Uterus (tissue), 4 donors: ENCODE measurements around the gene RHOBTB1. TPM values are rescaled to one million over a fixed set of nuclear protein-coding genes. Genes with fewer than 3 reads are reported as not detected.
A peak's percentile ranks its signal among the peaks of the same experiment; 100 is the strongest.

ENCODE experiments used
- DNase-seq, 2 donors: peaks; one replicate each; pipeline ENCODE4 v3.0.0-alpha.2; 2019 to 2020
- H3K27ac ChIP-seq, 2 donors: fragments of 200-600 bp; sonication (generic); 1 replicate in 1 of 2; 2 replicates in 1 of 2; pipeline ENCODE4 v1.5.1; 2016 to 2018
- H3K27me3 ChIP-seq, 2 donors: fragments of 200-600 bp; sonication (generic); one replicate each; pipeline ENCODE4 v1.5.1; 2018 to 2019; ENCODE audit warnings: control low read depth in 1 of 2
- H3K36me3 ChIP-seq, 2 donors: fragments of 200-600 bp; sonication (generic); one replicate each; pipeline ENCODE4 v1.5.1; 2019; ENCODE audit warnings: control low read depth in 1 of 2
- H3K4me1 ChIP-seq, 2 donors: fragments of 200-600 bp; sonication (generic); one replicate each; pipeline ENCODE4 v1.5.1; 2018 to 2019; ENCODE audit warnings: control low read depth in 1 of 2
- H3K4me3 ChIP-seq, 2 donors: fragments of 200-600 bp; sonication (generic); 1 replicate in 1 of 2; 2 replicates in 1 of 2; pipeline ENCODE4 v1.5.1; 2018 to 2019; ENCODE audit warnings: mild to moderate bottlenecking in 1 of 2
- H3K9me3 ChIP-seq, 2 donors: fragments of 200-600 bp; sonication (generic); one replicate each; pipeline ENCODE4 v1.5.1; 2019; ENCODE audit warnings: control low read depth in 1 of 2
- POLR2A ChIP-seq, 2 donors: fragments of 450-650 bp; IDR thresholded peaks; one replicate each; pipeline ENCODE4 v1.6.1; 2016; ENCODE audit warnings: antibody characterized with exemption in 2 of 2, mild to moderate bottlenecking in 1 of 2, moderate library complexity in 1 of 2
- intact Hi-C: fragments of 100-400 bp; cut with DNase I; formaldehyde crosslinking; loops from one replicate; pipeline ENCODE4 v1.15.1; 2023; ENCODE audit warnings: low total_unique reads
- total RNA-seq, 4 donors: library from RNA; depleted of rRNA in 3 of 4; stranded (reverse); fragments of >200 nt in 3 of 4; gene quantifications; one replicate each; pipeline versions ENCODE4 v1.1.0 to v1.2.4, GENCODE V29; 2014 to 2023
- TF ChIP-seq, protein P1 (sequence below), 4 experiments: fragments of 200-600 bp in 2 of 4; fragments of 450-650 bp in 2 of 4; sonication (generic) in 2 of 4; IDR thresholded peaks; one replicate each; pipeline ENCODE4 v1.5.1; 2016 to 2019; ENCODE audit warnings: antibody characterized with exemption in 4 of 4, mild to moderate bottlenecking in 2 of 4, moderate library complexity in 1 of 4
- donor health status: DM: yes; HTN: yes; CAD: no.

The RHOBTB1 gene
- total RNA-seq, 4 donors from 2014 or later: 6.9 to 67.5 (median 13.8) TPM

DNA sequence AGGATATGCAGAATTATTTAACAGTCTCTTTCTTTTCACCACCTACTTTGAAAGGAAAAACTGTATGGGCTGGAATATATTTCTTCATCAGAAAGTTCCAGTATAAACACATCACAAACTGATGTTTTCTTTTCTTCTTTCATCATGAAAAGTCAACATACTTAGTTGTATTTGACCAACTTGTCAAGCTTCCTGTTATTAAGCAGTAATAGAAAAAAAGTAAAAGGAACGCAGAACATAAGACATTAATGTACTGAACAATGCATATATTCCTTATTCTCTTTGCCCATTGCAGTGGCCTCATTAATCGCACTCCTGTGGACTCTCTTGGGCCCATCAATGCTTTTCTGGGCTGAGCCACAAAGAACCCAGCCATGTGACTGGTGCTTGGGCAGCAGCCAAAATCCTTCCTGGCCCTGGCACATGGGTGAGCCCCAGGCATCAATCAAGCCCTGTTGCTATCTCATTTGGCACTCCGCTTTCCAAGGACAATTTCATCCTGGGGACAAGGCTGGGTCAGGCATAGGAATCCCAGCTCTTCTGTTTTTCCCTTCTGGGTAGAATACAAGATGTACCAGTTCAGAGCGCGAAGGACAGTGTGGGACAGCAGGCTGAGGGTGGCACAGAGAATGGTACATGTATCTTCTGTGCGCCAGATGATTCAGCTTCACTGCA, 42.3 kb downstream of the RHOBTB1 start:
- Histone ChIP-seq H3K27me3 (no peaks in the 10 kb centered on the region), H3K4me3 (no peak overlapping the region), H3K9me3 (no peaks in the 10 kb centered on the region), H3K36me3 (no peaks in the 10 kb centered on the region), H3K27ac (no peak overlapping the region), H3K4me1 (no peaks in the 10 kb centered on the region)
- DNase-seq: no peak
- intact Hi-C loops: no loop called here
- TF ChIP-seq POLR2A (IDR thresholded peaks at IDR 0.05): no peak
- TF ChIP-seq, protein P1, sequence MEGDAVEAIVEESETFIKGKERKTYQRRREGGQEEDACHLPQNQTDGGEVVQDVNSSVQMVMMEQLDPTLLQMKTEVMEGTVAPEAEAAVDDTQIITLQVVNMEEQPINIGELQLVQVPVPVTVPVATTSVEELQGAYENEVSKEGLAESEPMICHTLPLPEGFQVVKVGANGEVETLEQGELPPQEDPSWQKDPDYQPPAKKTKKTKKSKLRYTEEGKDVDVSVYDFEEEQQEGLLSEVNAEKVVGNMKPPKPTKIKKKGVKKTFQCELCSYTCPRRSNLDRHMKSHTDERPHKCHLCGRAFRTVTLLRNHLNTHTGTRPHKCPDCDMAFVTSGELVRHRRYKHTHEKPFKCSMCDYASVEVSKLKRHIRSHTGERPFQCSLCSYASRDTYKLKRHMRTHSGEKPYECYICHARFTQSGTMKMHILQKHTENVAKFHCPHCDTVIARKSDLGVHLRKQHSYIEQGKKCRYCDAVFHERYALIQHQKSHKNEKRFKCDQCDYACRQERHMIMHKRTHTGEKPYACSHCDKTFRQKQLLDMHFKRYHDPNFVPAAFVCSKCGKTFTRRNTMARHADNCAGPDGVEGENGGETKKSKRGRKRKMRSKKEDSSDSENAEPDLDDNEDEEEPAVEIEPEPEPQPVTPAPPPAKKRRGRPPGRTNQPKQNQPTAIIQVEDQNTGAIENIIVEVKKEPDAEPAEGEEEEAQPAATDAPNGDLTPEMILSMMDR (IDR thresholded peaks at IDR 0.05): no peak

DNA sequence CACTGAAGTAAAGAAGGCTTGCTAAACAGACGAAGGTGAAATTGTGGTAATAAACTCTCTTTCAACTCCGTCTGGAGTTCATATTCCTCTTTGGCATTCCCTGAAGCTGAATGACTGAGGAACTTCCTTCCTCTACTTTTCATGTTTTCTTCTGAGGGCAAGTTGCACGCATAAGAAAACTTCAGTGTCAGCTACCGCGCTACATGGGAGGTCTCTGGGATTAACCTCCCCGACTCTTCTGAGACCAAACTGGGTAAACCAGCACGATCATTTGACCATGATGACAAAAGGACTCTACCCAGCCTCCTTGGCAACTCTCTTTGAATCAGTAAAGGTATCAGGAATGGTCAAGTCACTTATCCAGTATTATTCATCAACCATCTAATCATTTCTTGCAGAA, 44.7 kb downstream of the RHOBTB1 start:
- no peak for DNase-seq
- peaks cover 0 to 4% of the 10 kb centered on the region in 2 donors for H3K4me1 ChIP-seq
- no peak overlapping the region for H3K27ac ChIP-seq
- intact Hi-C loops: no loop called here
- no peak overlapping the region for H3K4me3 ChIP-seq
- TF ChIP-seq, protein P1 (IDR thresholded peaks at IDR 0.05): no peak
- TF ChIP-seq POLR2A (IDR thresholded peaks at IDR 0.05): no peak
- no peaks in the 10 kb centered on the region for H3K9me3 ChIP-seq
- no peaks in the 10 kb centered on the region for H3K27me3 ChIP-seq
- no peaks in the 10 kb centered on the region for H3K36me3 ChIP-seq

DNA sequence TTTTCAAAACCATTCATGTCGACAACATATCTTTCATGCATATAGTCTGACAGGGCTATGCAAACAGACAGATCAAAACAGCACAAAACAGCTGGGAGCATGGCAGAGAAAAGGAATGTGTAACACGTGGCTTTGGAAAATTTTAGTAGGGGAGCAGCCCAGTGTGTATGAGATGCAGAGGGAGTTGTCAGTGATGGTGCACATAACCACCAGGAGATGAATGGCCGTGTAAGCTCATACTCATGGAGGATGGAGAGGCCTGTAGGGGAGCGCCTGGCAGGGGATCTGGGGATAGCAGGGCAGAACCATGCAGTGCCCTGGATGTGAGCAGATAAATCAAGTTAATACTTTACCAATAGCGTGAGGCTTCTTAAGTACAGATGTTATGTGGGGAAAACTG, 45.7 kb downstream of the RHOBTB1 start:
- TF ChIP-seq POLR2A (IDR thresholded peaks at IDR 0.05): no peak
- TF ChIP-seq, protein P1 (IDR thresholded peaks at IDR 0.05): no peak
- Histone ChIP-seq H3K36me3 (no peaks in the 10 kb centered on the region), H3K27ac (no peak overlapping the region), H3K27me3 (no peaks in the 10 kb centered on the region), H3K9me3 (no peaks in the 10 kb centered on the region), H3K4me3 (no peak overlapping the region), H3K4me1 (peaks cover 0 to 4% of the 10 kb centered on the region in 2 donors)
- no peak for DNase-seq
- intact Hi-C loops: no loop called here

DNA sequence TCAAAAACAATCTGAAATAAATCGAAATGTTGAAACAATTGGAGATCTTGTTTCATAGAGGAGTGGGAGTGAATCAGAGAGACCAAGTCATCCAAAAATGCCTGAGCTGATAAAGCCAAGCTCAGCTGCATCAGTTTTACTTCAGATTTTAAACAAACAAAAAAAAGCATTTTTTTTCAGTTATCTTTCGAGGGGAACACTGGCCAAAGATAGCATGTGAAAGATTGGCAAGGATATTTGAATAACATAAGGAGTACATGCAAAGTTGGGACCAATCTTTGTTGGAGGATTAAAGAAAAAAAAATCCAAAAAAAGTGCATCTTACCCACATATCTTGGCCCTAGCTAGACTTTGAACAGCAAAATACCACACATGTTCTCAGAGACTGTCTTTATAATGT, 47.2 kb downstream of the RHOBTB1 start:
- Histone ChIP-seq H3K36me3 (no peaks in the 10 kb centered on the region), H3K27me3 (no peaks in the 10 kb centered on the region), H3K4me3 (no peak overlapping the region), H3K4me1 (peaks cover 0 to 4% of the 10 kb centered on the region in 2 donors), H3K27ac (peak overlapping the region; percentile 66 to 68), H3K9me3 (no peaks in the 10 kb centered on the region)
- DNase-seq: no peak
- intact Hi-C loops: no loop called here
- TF ChIP-seq, protein P1 (IDR thresholded peaks at IDR 0.05): no peak
- TF ChIP-seq POLR2A (IDR thresholded peaks at IDR 0.05): no peak

DNA sequence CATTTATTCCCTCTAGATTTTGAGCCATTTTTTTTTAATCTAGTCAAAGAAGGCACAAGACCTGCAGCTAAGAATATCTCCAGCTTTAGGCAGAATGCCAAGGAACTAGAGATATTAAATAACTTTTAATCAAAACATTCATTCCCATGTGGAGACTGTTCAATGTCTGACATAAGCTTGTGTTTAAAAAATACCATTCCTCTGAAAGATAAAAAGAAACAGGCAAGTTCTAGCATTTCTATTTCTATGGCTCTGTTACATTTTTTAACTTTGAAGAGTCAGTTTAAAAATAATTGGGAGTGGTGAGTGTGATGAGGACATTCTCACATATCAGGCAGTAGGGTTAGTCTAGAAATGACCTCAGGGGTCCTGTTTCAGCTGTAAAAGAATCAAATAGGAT, 48.0 kb downstream of the RHOBTB1 start:
- intact Hi-C loops: no loop called here
- peak overlapping the region; percentile 66 to 68 for H3K27ac ChIP-seq
- no peak overlapping the region for H3K4me3 ChIP-seq
- TF ChIP-seq, protein P1 (IDR thresholded peaks at IDR 0.05): no peak
- no peak for TF ChIP-seq POLR2A (IDR thresholded peaks at IDR 0.05)
- H3K36me3 ChIP-seq: no peaks in the 10 kb centered on the region
- H3K9me3 ChIP-seq: no peaks in the 10 kb centered on the region
- DNase-seq: no peak
- H3K4me1 ChIP-seq: peaks cover 0 to 4% of the 10 kb centered on the region in 2 donors
- no peaks in the 10 kb centered on the region for H3K27me3 ChIP-seq
